HCT116 (cell line): Measurements from ENCODE around the gene ANAPC2. TPM values are rescaled to one million over a fixed set of nuclear protein-coding genes. Genes with fewer than 3 reads are reported as not detected.

Experiments used
- ATAC-seq: fragments of 200-7000 bp; cut with Tn5 transposase; 2 replicates; pipeline ENCODE4 v1.9.1; 2020; ENCODE audit warnings: mild to moderate bottlenecking, moderate library complexity
- BruUV-seq: library from RNA; stranded (reverse); fragments of 400-500 nt; replicated peaks from 2 replicates; lab custom pipeline; 2021; lab: Mats Ljungman, UMichigan
- CTCF ChIA-PET: fragments of 300-600 bp; sonication (Branson Sonifier 250); formaldehyde crosslinking; loops from one replicate; lab custom pipeline; 2021; ENCODE audit warnings: antibody characterized with exemption; lab: Charles Lee
- POLR2A ChIA-PET: fragments of 300-600, 350-600 bp; sonication (Branson Sonifier 250); formaldehyde crosslinking; loops from one replicate; lab custom pipeline; 2021; ENCODE audit warnings: antibody characterized with exemption; lab: Charles Lee
- RAD21 ChIA-PET, 2 experiments: fragments of 300-600 bp; sonication (Branson Sonifier 250); formaldehyde crosslinking; loops; one replicate each; lab custom pipeline; 2023; ENCODE audit warnings: low total read pairs in 2 of 2; ENCODE audit not compliant: uncharacterized antibody in 2 of 2, unreplicated experiment in 2 of 2, low non-redundant PET in 1 of 2; lab: Charles Lee
- DNase-seq: peaks from one replicate; pipeline ENCODE4 v3.0.0-alpha.2; 2010; ENCODE audit warnings: low read depth, low spot score
- H2AFZ ChIP-seq: fragments of 200-600 bp; shearing (Covaris generic), sonication (generic); 2 replicates; pipeline ENCODE4 v1.6.1; 2017; ENCODE audit warnings: low read depth, mixed run types, mixed read lengths, antibody characterized with exemption, low read length; ENCODE audit not compliant: poor library complexity, severe bottlenecking
- H3K27ac ChIP-seq: 2 replicates; pipeline ENCODE4 v1.5.1; 2012; ENCODE audit warnings: low read depth, low read length
- H3K27me3 ChIP-seq: fragments of 200-600 bp; sonication (generic); 2 replicates; pipeline ENCODE4 v1.6.1; 2016; ENCODE audit warnings: mixed run types, low read length, mixed read lengths; ENCODE audit not compliant: insufficient read depth
- H3K36me3 ChIP-seq, 2 experiments: fragments of 200-500 bp in 1 of 2; fragments of 200-600 bp in 1 of 2; sonication (Bioruptor generic) in 1 of 2; sonication (generic) in 1 of 2; 2 replicates each; pipeline versions ENCODE4 v1.5.1 to v1.6.1; 2014 to 2016; ENCODE audit warnings: low read length in 2 of 2, inconsistent platforms in 1 of 2, mixed read lengths in 1 of 2, mixed run types in 1 of 2; ENCODE audit not compliant: insufficient read depth in 2 of 2, control insufficient read depth in 1 of 2
- H3K4me1 ChIP-seq, 2 experiments: fragments of 200-600 bp in 1 of 2; sonication (generic) in 1 of 2; 2 replicates each; pipeline versions ENCODE4 v1.5.1 to v1.6.1; 2012 to 2017; ENCODE audit warnings: low read length in 2 of 2, inconsistent platforms in 1 of 2, mild to moderate bottlenecking in 1 of 2, mixed read lengths in 1 of 2, mixed run types in 1 of 2, moderate library complexity in 1 of 2; ENCODE audit not compliant: insufficient read depth in 2 of 2, control insufficient read depth in 1 of 2
- H3K4me2 ChIP-seq: fragments of 200-600 bp; sonication (generic); 2 replicates; pipeline ENCODE4 v1.6.1; 2017; ENCODE audit warnings: mixed run types, low read length, mixed read lengths
- H3K4me3 ChIP-seq, 2 experiments: fragments of 200-600 bp in 1 of 2; sonication (generic) in 1 of 2; replicated peaks in 1 of 2; 2 replicates each; pipeline ENCODE4 v1.5.1; 2011 to 2016; ENCODE audit warnings: low read length in 2 of 2, control low read depth in 1 of 2, low read depth in 1 of 2, mild to moderate bottlenecking in 1 of 2, mixed read lengths in 1 of 2, mixed run types in 1 of 2
- H3K79me2 ChIP-seq: fragments of 200-600 bp; sonication (generic); 2 replicates; pipeline ENCODE4 v1.6.1; 2017; ENCODE audit warnings: mild to moderate bottlenecking, mixed run types, low read length, moderate library complexity, mixed read lengths; ENCODE audit not compliant: insufficient read depth
- H3K9ac ChIP-seq: fragments of 200-600 bp; sonication (generic); 2 replicates; pipeline ENCODE4 v1.6.1; 2016; ENCODE audit warnings: low read length, mixed read lengths
- H3K9me2 ChIP-seq: fragments of 200-600 bp; sonication (generic), shearing (Covaris generic); 2 replicates; pipeline ENCODE4 v1.6.1; 2017; ENCODE audit warnings: mixed run types, mild to moderate bottlenecking, moderate library complexity; ENCODE audit not compliant: insufficient read depth
- H3K9me3 ChIP-seq, 2 experiments: fragments of 200-500 bp in 1 of 2; fragments of 200-600 bp in 1 of 2; sonication (Bioruptor generic) in 1 of 2; sonication (generic) in 1 of 2; 2 replicates each; pipeline ENCODE4 v1.6.1; 2014 to 2017; ENCODE audit warnings: low read length in 2 of 2, mixed read lengths in 2 of 2, inconsistent platforms in 1 of 2, low read depth in 1 of 2, mild to moderate bottlenecking in 1 of 2, mixed run types in 1 of 2, moderate library complexity in 1 of 2; ENCODE audit not compliant: control insufficient read depth in 1 of 2, insufficient read depth in 1 of 2
- H4K20me1 ChIP-seq: fragments of 200-600 bp; sonication (generic), shearing (Covaris generic); 2 replicates; pipeline ENCODE4 v1.6.1; 2017; ENCODE audit warnings: mixed run types, mild to moderate bottlenecking, moderate library complexity; ENCODE audit not compliant: insufficient read depth
- POLR2A ChIP-seq: IDR thresholded peaks from 2 replicates; pipeline ENCODE4 v1.7.0; 2011; ENCODE audit warnings: borderline replicate concordance; ENCODE audit not compliant: insufficient read depth, insufficient read length; ENCODE audit errors: extremely low read depth
- SIN3A ChIP-seq: IDR thresholded peaks from 2 replicates; pipeline ENCODE4 v1.6.1; 2012; ENCODE audit warnings: low read depth
- SRF ChIP-seq: IDR thresholded peaks from 2 replicates; pipeline ENCODE4 v1.6.1; 2012; ENCODE audit warnings: low read depth
- TCF7L2 ChIP-seq: IDR thresholded peaks from 2 replicates; pipeline ENCODE4 v1.7.0; 2011; ENCODE audit warnings: borderline replicate concordance, inconsistent platforms; ENCODE audit not compliant: insufficient read depth, insufficient read length; ENCODE audit errors: extremely low read depth
- YY1 ChIP-seq: IDR thresholded peaks from 2 replicates; pipeline ENCODE4 v1.6.1; 2011; ENCODE audit warnings: low read length, low read depth, moderate library complexity, mild to moderate bottlenecking; ENCODE audit not compliant: insufficient replicate concordance; ENCODE audit errors: extremely low read depth
- ZFX ChIP-seq: fragments of 450-650 bp; IDR thresholded peaks from 2 replicates; pipeline ENCODE4 v1.6.1; 2017
- ZNF274 ChIP-seq: fragments of 200-500 bp; sonication (Bioruptor generic); IDR thresholded peaks from 2 replicates; pipeline ENCODE4 v1.6.1; 2014; ENCODE audit warnings: mild to moderate bottlenecking, low read depth, low read length, inconsistent platforms
- intact Hi-C: fragments of 100-400 bp; cut with micrococcal nuclease; formaldehyde crosslinking; loops from 2 replicates; pipeline ENCODE4 v1.10.0; 2022
- total RNA-seq: library from RNA; stranded (reverse); gene quantifications from one replicate; pipeline ENCODE4 v1.2.1, GENCODE V29; 2021; ENCODE audit not compliant: unreplicated experiment
- TF ChIP-seq, protein P1 (sequence below): IDR thresholded peaks from 2 replicates; pipeline ENCODE4 v1.6.1; 2011; ENCODE audit warnings: mild to moderate bottlenecking, low read length, moderate library complexity; ENCODE audit not compliant: insufficient replicate concordance; ENCODE audit errors: extremely low read depth

ANAPC2 gene
- total RNA-seq, 1 experiment from 2014 or later = 75.5 TPM

DNA sequence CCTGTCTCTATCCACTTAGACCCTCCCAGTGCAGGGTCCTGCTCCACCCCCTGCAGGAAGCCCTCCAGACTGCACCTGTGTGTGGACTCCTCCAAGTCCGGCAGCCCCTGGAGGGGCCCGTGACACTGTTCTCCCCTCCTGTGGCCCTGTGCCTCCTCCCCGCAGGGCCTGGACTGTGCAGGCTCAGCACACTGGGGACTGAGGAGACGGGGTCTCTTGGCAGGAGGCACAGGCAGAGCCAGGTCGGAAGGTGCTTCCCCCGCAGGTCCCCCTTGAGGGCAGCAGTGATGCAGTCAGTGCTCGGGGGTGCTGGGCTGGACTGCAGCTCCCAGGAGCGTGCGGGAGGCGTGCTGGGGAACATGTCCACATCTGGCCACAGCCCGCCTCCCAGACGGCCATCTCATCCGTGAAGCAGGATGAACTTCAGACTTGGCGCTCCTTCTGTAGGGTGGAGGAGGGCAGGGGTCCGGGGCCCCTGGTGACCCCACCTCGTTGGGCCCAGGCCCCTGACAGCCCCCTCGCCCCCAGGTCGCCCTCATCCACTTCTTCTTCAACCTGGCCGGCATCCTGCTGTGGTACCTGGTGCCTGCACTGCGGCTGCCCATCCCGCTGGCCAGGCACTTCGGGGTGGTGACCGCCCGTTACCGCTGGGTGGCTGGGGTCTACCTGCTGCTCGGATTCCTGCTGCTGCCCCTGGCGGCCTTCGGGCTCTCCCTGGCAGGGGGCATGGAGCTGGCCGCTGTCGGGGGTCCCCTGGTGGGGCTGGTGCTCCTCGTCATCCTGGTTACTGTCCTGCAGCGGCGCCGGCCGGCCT, 47.3 kb upstream of the ANAPC2 start:
- no peak overlapping the region for H3K4me3 ChIP-seq
- RAD21 ChIA-PET = no interaction called here
- CTCF ChIA-PET = interaction anchor here (1.0 to 2.8 kb wide), 10 partner anchors 9 to 189 kb away, joined by 3 to 43 read pairs (median 8); partner anchors contain the start of genes ANAPC2, CYSRT1, NPDC1 and RNF224
- POLR2A ChIA-PET = interaction anchor here (1.0 to 1.3 kb wide), 3 partner anchors 8 to 149 kb away, joined by 3 to 4 read pairs (median 4); partner anchors contain the start of genes MAN1B1 and RNF224
- intact Hi-C loops = no loop called here
- H4K20me1 ChIP-seq = no peaks in the 10 kb centered on the region
- no peak overlapping the region for H2AFZ ChIP-seq
- H3K4me2 ChIP-seq = peak overlapping the region; percentile 79; the same call in 1 of the 2 replicates
- H3K79me2 ChIP-seq = peaks cover 15% of the 10 kb centered on the region
- DNase-seq (no peak), ATAC-seq (no peak)
- TF ChIP-seq TCF7L2 = no peak
- no peak for TF ChIP-seq SRF
- TF ChIP-seq YY1 = no peak
- TF ChIP-seq POLR2A = no peak
- no peak for TF ChIP-seq SIN3A
- TF ChIP-seq ZNF274 = no peak
- TF ChIP-seq ZFX = no peak
- TF ChIP-seq, protein P1, sequence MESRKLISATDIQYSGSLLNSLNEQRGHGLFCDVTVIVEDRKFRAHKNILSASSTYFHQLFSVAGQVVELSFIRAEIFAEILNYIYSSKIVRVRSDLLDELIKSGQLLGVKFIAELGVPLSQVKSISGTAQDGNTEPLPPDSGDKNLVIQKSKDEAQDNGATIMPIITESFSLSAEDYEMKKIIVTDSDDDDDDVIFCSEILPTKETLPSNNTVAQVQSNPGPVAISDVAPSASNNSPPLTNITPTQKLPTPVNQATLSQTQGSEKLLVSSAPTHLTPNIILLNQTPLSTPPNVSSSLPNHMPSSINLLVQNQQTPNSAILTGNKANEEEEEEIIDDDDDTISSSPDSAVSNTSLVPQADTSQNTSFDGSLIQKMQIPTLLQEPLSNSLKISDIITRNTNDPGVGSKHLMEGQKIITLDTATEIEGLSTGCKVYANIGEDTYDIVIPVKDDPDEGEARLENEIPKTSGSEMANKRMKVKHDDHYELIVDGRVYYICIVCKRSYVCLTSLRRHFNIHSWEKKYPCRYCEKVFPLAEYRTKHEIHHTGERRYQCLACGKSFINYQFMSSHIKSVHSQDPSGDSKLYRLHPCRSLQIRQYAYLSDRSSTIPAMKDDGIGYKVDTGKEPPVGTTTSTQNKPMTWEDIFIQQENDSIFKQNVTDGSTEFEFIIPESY = no peak
- H3K27me3 ChIP-seq = no peaks in the 10 kb centered on the region
- H3K9me3 ChIP-seq = no peaks in the 10 kb centered on the region
- H3K36me3 ChIP-seq = no peaks in the 10 kb centered on the region
- H3K27ac ChIP-seq = no peak overlapping the region
- peaks cover 23 to 39% of the 10 kb centered on the region in 2 experiments for H3K4me1 ChIP-seq
- no peaks in the 10 kb centered on the region for H3K9me2 ChIP-seq
- BruUV-seq = no TSS peak
- no peak overlapping the region for H3K9ac ChIP-seq
